ENCODE results near the gene SAFB.

DNA sequence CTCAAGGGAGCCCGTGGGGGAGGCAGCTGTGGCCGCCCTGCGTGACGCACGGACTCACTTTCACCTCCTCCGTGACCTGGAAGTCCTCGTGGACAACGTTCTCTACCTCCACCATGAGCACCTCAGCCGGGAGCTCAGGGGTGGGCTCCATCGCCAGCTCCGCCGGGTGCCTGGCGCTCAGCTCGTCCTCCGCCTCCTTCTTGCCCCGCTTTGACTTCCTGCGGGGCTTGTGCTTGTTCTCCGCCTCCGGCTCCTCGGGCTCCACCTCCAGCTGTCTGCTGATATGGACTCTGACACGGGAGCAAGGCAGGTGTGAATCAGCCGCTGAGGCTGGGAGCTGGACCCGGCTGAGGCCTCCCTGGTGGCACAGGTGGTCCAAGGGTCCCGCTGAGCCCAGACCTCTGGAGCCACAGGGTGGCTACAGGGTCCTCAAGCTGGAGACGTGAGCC lies 88.9 kb downstream of the SAFB start:
- TF ChIP-seq, protein P1, sequence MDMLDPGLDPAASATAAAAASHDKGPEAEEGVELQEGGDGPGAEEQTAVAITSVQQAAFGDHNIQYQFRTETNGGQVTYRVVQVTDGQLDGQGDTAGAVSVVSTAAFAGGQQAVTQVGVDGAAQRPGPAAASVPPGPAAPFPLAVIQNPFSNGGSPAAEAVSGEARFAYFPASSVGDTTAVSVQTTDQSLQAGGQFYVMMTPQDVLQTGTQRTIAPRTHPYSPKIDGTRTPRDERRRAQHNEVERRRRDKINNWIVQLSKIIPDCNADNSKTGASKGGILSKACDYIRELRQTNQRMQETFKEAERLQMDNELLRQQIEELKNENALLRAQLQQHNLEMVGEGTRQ (IDR thresholded peaks at IDR 0.05; ENCODE audit: low read depth, low read length) = no peak
- TF ChIP-seq NFE2L2 (IDR thresholded peaks at IDR 0.05; ENCODE audit: low read depth, low read length) (no peak), CEBPB (IDR thresholded peaks at IDR 0.05; ENCODE audit: low read depth, low read length) (no peak), RFX5 (IDR thresholded peaks at IDR 0.05; ENCODE audit: low read depth, low read length) (no peak), FOS (IDR thresholded peaks at IDR 0.05; ENCODE audit: low read depth, low read length) (no peak)
- TF ChIP-seq, protein P2, sequence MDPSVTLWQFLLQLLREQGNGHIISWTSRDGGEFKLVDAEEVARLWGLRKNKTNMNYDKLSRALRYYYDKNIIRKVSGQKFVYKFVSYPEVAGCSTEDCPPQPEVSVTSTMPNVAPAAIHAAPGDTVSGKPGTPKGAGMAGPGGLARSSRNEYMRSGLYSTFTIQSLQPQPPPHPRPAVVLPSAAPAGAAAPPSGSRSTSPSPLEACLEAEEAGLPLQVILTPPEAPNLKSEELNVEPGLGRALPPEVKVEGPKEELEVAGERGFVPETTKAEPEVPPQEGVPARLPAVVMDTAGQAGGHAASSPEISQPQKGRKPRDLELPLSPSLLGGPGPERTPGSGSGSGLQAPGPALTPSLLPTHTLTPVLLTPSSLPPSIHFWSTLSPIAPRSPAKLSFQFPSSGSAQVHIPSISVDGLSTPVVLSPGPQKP (IDR thresholded peaks at IDR 0.05; ENCODE audit: borderline replicate concordance, low read depth, low read length) = no peak
- TF ChIP-seq, protein P3, sequence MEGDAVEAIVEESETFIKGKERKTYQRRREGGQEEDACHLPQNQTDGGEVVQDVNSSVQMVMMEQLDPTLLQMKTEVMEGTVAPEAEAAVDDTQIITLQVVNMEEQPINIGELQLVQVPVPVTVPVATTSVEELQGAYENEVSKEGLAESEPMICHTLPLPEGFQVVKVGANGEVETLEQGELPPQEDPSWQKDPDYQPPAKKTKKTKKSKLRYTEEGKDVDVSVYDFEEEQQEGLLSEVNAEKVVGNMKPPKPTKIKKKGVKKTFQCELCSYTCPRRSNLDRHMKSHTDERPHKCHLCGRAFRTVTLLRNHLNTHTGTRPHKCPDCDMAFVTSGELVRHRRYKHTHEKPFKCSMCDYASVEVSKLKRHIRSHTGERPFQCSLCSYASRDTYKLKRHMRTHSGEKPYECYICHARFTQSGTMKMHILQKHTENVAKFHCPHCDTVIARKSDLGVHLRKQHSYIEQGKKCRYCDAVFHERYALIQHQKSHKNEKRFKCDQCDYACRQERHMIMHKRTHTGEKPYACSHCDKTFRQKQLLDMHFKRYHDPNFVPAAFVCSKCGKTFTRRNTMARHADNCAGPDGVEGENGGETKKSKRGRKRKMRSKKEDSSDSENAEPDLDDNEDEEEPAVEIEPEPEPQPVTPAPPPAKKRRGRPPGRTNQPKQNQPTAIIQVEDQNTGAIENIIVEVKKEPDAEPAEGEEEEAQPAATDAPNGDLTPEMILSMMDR (conservative IDR thresholded peaks at IDR 0.05; ENCODE audit: low read depth, low read length) = no peak
